Measurements from ENCODE around the gene XIRP2.

XIRP2 gene

GRCh38 chr2:167140767-167141166 is 252.5 kb downstream of the XIRP2 start:
- no peak for DNase-seq

GRCh38 chr2:167142554-167142953 is 254.3 kb downstream of the XIRP2 start:
- no peak for DNase-seq

GRCh38 chr2:167144179-167144898 is 256.1 kb downstream of the XIRP2 start:
- DNase-seq, result no peak

- DNase-seq, result no peak
Measured at GRCh38 chr2:167147271-167147941, 259.1 kb downstream of the XIRP2 start.

- no peak for DNase-seq
Measured at GRCh38 chr2:167151894-167152293, 263.6 kb downstream of the XIRP2 start.

- no peak for DNase-seq
Measured at GRCh38 chr2:167157523-167157922, 269.2 kb downstream of the XIRP2 start.

GRCh38 chr2:167177196-167177595 is 288.9 kb downstream of the XIRP2 start:
- DNase-seq, result no peak

GRCh38 chr2:167181134-167181533 is 292.9 kb downstream of the XIRP2 start:
- DNase-seq, result no peak

GRCh38 chr2:167181688-167182087 is 293.4 kb downstream of the XIRP2 start:
- no peak for DNase-seq

- no peak for DNase-seq
Measured at GRCh38 chr2:167182403-167182802, 294.1 kb downstream of the XIRP2 start.

GRCh38 chr2:167183931-167184330 is 295.7 kb downstream of the XIRP2 start:
- no peak for DNase-seq

GRCh38 chr2:167186465-167186864 is 298.2 kb downstream of the XIRP2 start:
- no peak for DNase-seq

GRCh38 chr2:167187049-167187727 is 298.9 kb downstream of the XIRP2 start:
- no peak for DNase-seq

- DNase-seq, result no peak
Measured at GRCh38 chr2:167187978-167188967, 300.0 kb downstream of the XIRP2 start.

- no peak for DNase-seq
Measured at GRCh38 chr2:167190053-167190452, 301.8 kb downstream of the XIRP2 start.

GRCh38 chr2:167191588-167191987 is 303.3 kb downstream of the XIRP2 start:
- DNase-seq, result no peak

GRCh38 chr2:167192833-167193232 is 304.6 kb downstream of the XIRP2 start:
- no peak for DNase-seq

- peak; percentile 34 to 50 for DNase-seq
Measured at GRCh38 chr2:167196461-167197252, 308.4 kb downstream of the XIRP2 start.

GRCh38 chr2:167198009-167198408 is 309.7 kb downstream of the XIRP2 start:
- DNase-seq, result peak; percentile 29 to 33

- DNase-seq, result peak in 1 of 2 donors; percentile 66
Measured at GRCh38 chr2:167198576-167198975, 310.3 kb downstream of the XIRP2 start.

GRCh38 chr2:167200019-167200418 is 311.7 kb downstream of the XIRP2 start:
- no peak for DNase-seq

- DNase-seq, result no peak
Measured at GRCh38 chr2:167209784-167210183, 321.5 kb downstream of the XIRP2 start.

Data from inflammatory macrophage treated with lipopolysaccharide for 1 hour (primary cell).